Colonic mucosa (tissue), 4 donors: Measurements from ENCODE around the gene FAXDC2. TPM values are rescaled to one million over a fixed set of nuclear protein-coding genes. Genes with fewer than 3 reads are reported as not detected.
"Not testable (repeated sequence)": the region's sequence is repeated elsewhere in the genome, so short reads cannot be mapped to it uniquely, and the experiment has no call there.

Experiments used
- DNase-seq: peaks from one replicate; pipeline ENCODE4 v3.0.0-alpha.2; 2020
- H3K27ac ChIP-seq: fragments of 200-600 bp; one replicate; pipeline ENCODE4 v1.8.0; 2021
- H3K27me3 ChIP-seq: fragments of 200-600 bp; one replicate; pipeline ENCODE4 v1.8.0; 2021
- H3K36me3 ChIP-seq: fragments of 200-600 bp; one replicate; pipeline ENCODE4 v1.8.0; 2021
- H3K4me1 ChIP-seq: fragments of 200-600 bp; one replicate; pipeline ENCODE4 v1.8.0; 2021; ENCODE audit warnings: mild to moderate bottlenecking
- H3K4me3 ChIP-seq: fragments of 200-600 bp; one replicate; pipeline ENCODE4 v1.8.0; 2021
- H3K9ac ChIP-seq, 2 donors: one replicate each; pipeline ENCODE4 v1.7.0; 2013; ENCODE audit warnings: control low read depth in 2 of 2, low read depth in 2 of 2, low read length in 2 of 2
- H3K9me3 ChIP-seq: fragments of 200-600 bp; one replicate; pipeline ENCODE4 v1.8.0; 2021
- CTCF ChIP-seq: fragments of 200-600 bp; IDR thresholded peaks from one replicate; pipeline ENCODE4 v1.8.0; 2022; ENCODE audit warnings: antibody characterized with exemption, mild to moderate bottlenecking
- intact Hi-C: fragments of 100-400 bp; cut with DNase I; formaldehyde crosslinking; loops from one replicate; pipeline ENCODE4 v1.14.1; 2022
- total RNA-seq, 2 donors: library from RNA; stranded (reverse); fragmentation: NEBNext Ultra II Directional in 1 of 2; extraction: Animal tissue kit (Norgen Biotek cat#: 25700) in 1 of 2; gene quantifications; one replicate each; pipeline ENCODE4 v1.2.1, GENCODE V29; 2021
- donor health status: healthy.
- donor health status: DM: no; HTN: no; CAD: no.
- donor health status: DM: no; HTN: no; CAD: no.

Gene FAXDC2
- total RNA-seq, 2 donors from 2014 or later = 7.0 to 20.8 TPM

GRCh38 chr5:154834053-154834452, 16.4 kb downstream of the FAXDC2 start:
- no peak for DNase-seq
- H3K4me3 ChIP-seq = no peak overlapping the region
- no peak for TF ChIP-seq CTCF
- H3K27me3 ChIP-seq = no peaks in the 10 kb centered on the region
- H3K36me3 ChIP-seq = no peaks in the 10 kb centered on the region
- peaks cover 8% of the 10 kb centered on the region for H3K4me1 ChIP-seq
- intact Hi-C loops = no loop called here
- H3K9me3 ChIP-seq = no peaks in the 10 kb centered on the region
- peak overlapping the region; percentile 76 for H3K27ac ChIP-seq
- no peak overlapping the region for H3K9ac ChIP-seq

- H3K36me3 ChIP-seq, H3K9me3 ChIP-seq, H3K9ac ChIP-seq, H3K4me1 ChIP-seq, H3K27me3 ChIP-seq, H3K27ac ChIP-seq, DNase-seq, H3K4me3 ChIP-seq, intact Hi-C loops: not testable (repeated sequence)
These were observed 17.6 kb downstream of the FAXDC2 start for GRCh38 chr5:154832804-154833203.

- DNase-seq = no peak
- no peaks in the 10 kb centered on the region for H3K27me3 ChIP-seq
- no peak overlapping the region for H3K27ac ChIP-seq
- H3K4me3 ChIP-seq = no peak overlapping the region
- H3K9ac ChIP-seq = no peak overlapping the region
- intact Hi-C loops = no loop called here
- H3K4me1 ChIP-seq = no peaks in the 10 kb centered on the region
- TF ChIP-seq CTCF = no peak
- no peaks in the 10 kb centered on the region for H3K9me3 ChIP-seq
- H3K36me3 ChIP-seq = no peaks in the 10 kb centered on the region
These were observed 19.0 kb downstream of the FAXDC2 start for GRCh38 chr5:154831451-154831850.

- Histone ChIP-seq H3K9ac (peak overlapping the region in 1 of 2 donors; percentile 6), H3K9me3 (no peaks in the 10 kb centered on the region), H3K27me3 (no peaks in the 10 kb centered on the region), H3K4me1 (no peaks in the 10 kb centered on the region), H3K4me3 (no peak overlapping the region), H3K36me3 (no peaks in the 10 kb centered on the region), H3K27ac (peak overlapping the region; percentile 62)
- TF ChIP-seq CTCF = no peak
- no peak for DNase-seq
- intact Hi-C loops = no loop called here
These were observed 19.8 kb downstream of the FAXDC2 start for GRCh38 chr5:154830596-154830995.

- DNase-seq = no peak
- Histone ChIP-seq H3K9me3 (no peaks in the 10 kb centered on the region), H3K27me3 (no peaks in the 10 kb centered on the region), H3K27ac (peak overlapping the region; percentile 62), H3K4me1 (no peaks in the 10 kb centered on the region), H3K36me3 (no peaks in the 10 kb centered on the region), H3K4me3 (no peak overlapping the region), H3K9ac (peak overlapping the region in 1 of 2 donors; percentile 6)
- TF ChIP-seq CTCF = no peak
- intact Hi-C loops = no loop called here
These were observed 20.2 kb downstream of the FAXDC2 start for GRCh38 chr5:154830219-154830595.

- Histone ChIP-seq H3K27ac (peak overlapping the region; percentile 62), H3K9ac (no peak overlapping the region), H3K27me3 (no peaks in the 10 kb centered on the region), H3K36me3 (no peaks in the 10 kb centered on the region), H3K4me1 (no peaks in the 10 kb centered on the region), H3K4me3 (no peak overlapping the region), H3K9me3 (no peaks in the 10 kb centered on the region)
- TF ChIP-seq CTCF = no peak
- DNase-seq = peak; percentile 85
- intact Hi-C loops = no loop called here
These were observed 20.7 kb downstream of the FAXDC2 start for GRCh38 chr5:154829589-154830218.
